Fibroblast of pulmonary artery (primary cell): ENCODE measurements around the gene HSP90AB1.

Experiments
- DNase-seq: peaks from one replicate; pipeline ENCODE4 v3.0.0-alpha.2; 2010; ENCODE audit warnings: low read depth
- H3K4me3 ChIP-seq: replicated peaks from 2 replicates; pipeline ENCODE4 v1.5.1; 2011; ENCODE audit warnings: low read depth, mild to moderate bottlenecking, control low read depth, low read length, moderate library complexity
- CTCF ChIP-seq: IDR thresholded peaks from 2 replicates; pipeline ENCODE4 v1.5.1; 2011; ENCODE audit warnings: mild to moderate bottlenecking, control low read depth, low read length, inconsistent platforms; ENCODE audit errors: missing control alignments

Gene HSP90AB1

GRCh38 chr6:44251576-44252524 lies 4.9 kb downstream of the HSP90AB1 start:
- H3K4me3 ChIP-seq = no peak overlapping the region
- no peak for TF ChIP-seq CTCF
- no peak for DNase-seq

GRCh38 chr6:44253307-44254101 lies 6.6 kb downstream of the HSP90AB1 start:
- H3K4me3 ChIP-seq = no peak overlapping the region
- peak; percentile 48 for DNase-seq
- TF ChIP-seq CTCF = peak; percentile 51

GRCh38 chr6:44254191-44255104 lies 7.5 kb downstream of the HSP90AB1 start:
- H3K4me3 ChIP-seq = no peak overlapping the region
- no peak for TF ChIP-seq CTCF
- no peak for DNase-seq

- no peak overlapping the region for H3K4me3 ChIP-seq
- no peak for TF ChIP-seq CTCF
- no peak for DNase-seq
Observed at GRCh38 chr6:44255105-44255808, 8.4 kb downstream of the HSP90AB1 start.

GRCh38 chr6:44255871-44256774 lies 9.2 kb downstream of the HSP90AB1 start:
- no peak for DNase-seq
- peak overlapping the region; percentile 89 for H3K4me3 ChIP-seq
- TF ChIP-seq CTCF = no peak

GRCh38 chr6:44256775-44257024 lies 9.8 kb downstream of the HSP90AB1 start:
- H3K4me3 ChIP-seq = peak overlapping the region; percentile 89
- TF ChIP-seq CTCF = no peak
- no peak for DNase-seq
